Kidney (tissue), 14 donors: ENCODE measurements around the gene TBC1D8. TPM values are rescaled to one million over a fixed set of nuclear protein-coding genes. Genes with fewer than 3 reads are reported as not detected.

Experiments used
- DNase-seq, 5 donors: peaks; one replicate each; pipeline ENCODE4 v3.0.0-alpha.2; 2013 to 2020
- FAIRE-seq: peaks from 2 replicates; lab custom pipeline; 2012; peaks lifted over from hg19 to GRCh38; lab: Jason Lieb, UNC
- H3K27ac ChIP-seq, 2 donors: one replicate each; pipeline ENCODE4 v1.7.0; 2013; ENCODE audit warnings: low read depth in 2 of 2, low read length in 2 of 2, inconsistent platforms in 1 of 2
- H3K27me3 ChIP-seq: one replicate; pipeline ENCODE4 v1.7.1; 2013; ENCODE audit warnings: low read length, inconsistent platforms; ENCODE audit not compliant: control insufficient read depth, insufficient read depth
- H3K36me3 ChIP-seq, 3 donors: one replicate each; pipeline versions ENCODE4 v1.7.0 to v1.7.1; 2013; ENCODE audit warnings: low read length in 3 of 3, control low read depth in 1 of 3, inconsistent platforms in 1 of 3; ENCODE audit not compliant: insufficient read depth in 3 of 3, control insufficient read depth in 2 of 3
- H3K4me1 ChIP-seq, 3 donors: one replicate each; pipeline versions ENCODE4 v1.7.0 to v1.7.1; 2013; ENCODE audit warnings: low read length in 3 of 3, inconsistent platforms in 1 of 3, low read depth in 1 of 3; ENCODE audit not compliant: control insufficient read depth in 2 of 3, insufficient read depth in 2 of 3
- H3K4me3 ChIP-seq, 3 donors: one replicate each; pipeline versions ENCODE4 v1.7.0 to v1.8.1; 2013; ENCODE audit warnings: low read length in 3 of 3, control low read depth in 1 of 3, inconsistent platforms in 1 of 3
- H3K9ac ChIP-seq, 3 donors: one replicate each; pipeline versions ENCODE4 v1.7.0 to v1.7.1; 2013; ENCODE audit warnings: low read length in 3 of 3, control low read depth in 1 of 3, inconsistent platforms in 1 of 3
- H3K9me3 ChIP-seq, 3 donors: one replicate each; pipeline versions ENCODE4 v1.7.0 to v1.7.1; 2013; ENCODE audit warnings: low read length in 3 of 3, control low read depth in 1 of 3, inconsistent platforms in 1 of 3; ENCODE audit not compliant: control insufficient read depth in 2 of 3, insufficient read depth in 1 of 3
- CTCF ChIP-seq: IDR thresholded peaks from 3 replicates; pipeline ENCODE4 v1.5.1; 2012; ENCODE audit warnings: mild to moderate bottlenecking, moderate library complexity, borderline replicate concordance; ENCODE audit not compliant: insufficient read depth; ENCODE audit errors: extremely low read depth
- intact Hi-C: fragments of 100-400 bp; cut with DNase I; formaldehyde crosslinking; loops from one replicate; pipeline ENCODE4 v1.11.1; 2022
- polyA plus RNA-seq: library from polyadenylated mRNA; stranded (reverse); fragments of 350-450 nt; fragmentation: Illumina TruSeq; extraction: RNeasy Lipid Tissue Mini Kit (QIAGEN cat#74804); gene quantifications from one replicate; pipeline ENCODE4 v1.2.3, GENCODE V29; 2014; ENCODE audit warnings: low read depth, low replicate concordance; ENCODE audit not compliant: insufficient read depth
- total RNA-seq: library from RNA; stranded (reverse); fragmentation: NEBNext Ultra II Directional; extraction: Animal tissue kit (Norgen Biotek cat#: 25700); gene quantifications from one replicate; pipeline ENCODE4 v1.2.1, GENCODE V29; 2021
- donor health status: control.
- donor health status: control.
- donor health status: control.
- donor health status: control.
- donor health status: control.
- donor health status: DM: yes; HTN: yes; CAD: no.
- donor health status: Normal renal cell carcinoma (clear cell type).

TBC1D8 gene
- total and polyA plus RNA-seq, 2 donors from 2014 or later = 7.4 to 47.9 TPM

- Histone ChIP-seq H3K4me1 (peaks cover 3 to 16% (median 8%) of the 10 kb centered on the region in 3 donors), H3K9me3 (no peaks in the 10 kb centered on the region), H3K27ac (no peak overlapping the region), H3K9ac (no peak overlapping the region), H3K27me3 (no peaks in the 10 kb centered on the region), H3K36me3 (no peaks in the 10 kb centered on the region), H3K4me3 (no peak overlapping the region)
- intact Hi-C loops = no loop called here
- TF ChIP-seq CTCF = no peak
- no peak for FAIRE-seq
- peak in 2 of 5 donors; percentile 21 to 69 for DNase-seq
Measured at GRCh38 chr2:101153787-101154186, 2.6 kb upstream of the TBC1D8 start.

GRCh38 chr2:101153077-101153707, 2.0 kb upstream of the TBC1D8 start:
- H3K4me1 ChIP-seq = peaks cover 3 to 16% (median 8%) of the 10 kb centered on the region in 3 donors
- no peak overlapping the region for H3K9ac ChIP-seq
- H3K36me3 ChIP-seq = no peaks in the 10 kb centered on the region
- H3K27me3 ChIP-seq = no peaks in the 10 kb centered on the region
- H3K9me3 ChIP-seq = no peaks in the 10 kb centered on the region
- FAIRE-seq (no peak), DNase-seq (no peak)
- H3K4me3 ChIP-seq = peak overlapping the region in 1 of 3 donors; percentile 58
- intact Hi-C loops = no loop called here
- TF ChIP-seq CTCF = no peak
- peak overlapping the region in 1 of 2 donors; percentile 71 for H3K27ac ChIP-seq

GRCh38 chr2:101152272-101153076, 1.3 kb upstream of the TBC1D8 start:
- FAIRE-seq = no peak

More at GRCh38 chr2:101152272-101153076, 1.3 kb upstream of the TBC1D8 start:
- Histone ChIP-seq H3K4me3 (peak overlapping the region; percentile 8 to 58 (median 54)), H3K27me3 (no peaks in the 10 kb centered on the region), H3K9me3 (no peaks in the 10 kb centered on the region), H3K9ac (peak overlapping the region in 1 of 3 donors; percentile 66), H3K36me3 (no peaks in the 10 kb centered on the region), H3K27ac (peak overlapping the region; percentile 71 to 90), H3K4me1 (peaks cover 3 to 16% (median 8%) of the 10 kb centered on the region in 3 donors)
- peak; percentile 91 for TF ChIP-seq CTCF
- peak; percentile 52 to 87 (median 79) for DNase-seq
- intact Hi-C loops = no loop called here
